GM12873 (cell line): Measurements from ENCODE around the gene KCNJ9.

Source experiments
- CTCF ChIP-seq: IDR thresholded peaks from 2 replicates; pipeline ENCODE4 v1.5.1; 2012; ENCODE audit warnings: low read depth, mild to moderate bottlenecking, moderate library complexity, low read length, control low read depth; ENCODE audit not compliant: insufficient read depth; ENCODE audit errors: missing control alignments

Gene KCNJ9

GRCh38 chr1:160127381-160127780, 46.0 kb downstream of the KCNJ9 start:
- no peak for TF ChIP-seq CTCF

- TF ChIP-seq CTCF = no peak
These were observed 46.7 kb downstream of the KCNJ9 start for GRCh38 chr1:160127865-160128523.

- no peak for TF ChIP-seq CTCF
These were observed 47.3 kb downstream of the KCNJ9 start for GRCh38 chr1:160128636-160129035.

- no peak for TF ChIP-seq CTCF
These were observed 47.7 kb downstream of the KCNJ9 start for GRCh38 chr1:160129046-160129445.

- no peak for TF ChIP-seq CTCF
These were observed 48.2 kb downstream of the KCNJ9 start for GRCh38 chr1:160129558-160129957.

- TF ChIP-seq CTCF = no peak
These were observed 48.6 kb downstream of the KCNJ9 start for GRCh38 chr1:160129966-160130365.

- no peak for TF ChIP-seq CTCF
These were observed 49.1 kb downstream of the KCNJ9 start for GRCh38 chr1:160130486-160130885.
